GM12874 (cell line): ENCODE results near the gene REPS2.

Experiments
- CTCF ChIP-seq: IDR thresholded peaks from 2 replicates; pipeline ENCODE4 v1.5.1; 2011; ENCODE audit warnings: low read depth, mild to moderate bottlenecking, control low read depth, low read length, moderate library complexity; ENCODE audit not compliant: insufficient read depth

Gene REPS2

GRCh38 chrX:17021851-17022604 lies 75.6 kb downstream of the REPS2 start:
- no peak for TF ChIP-seq CTCF

DNA sequence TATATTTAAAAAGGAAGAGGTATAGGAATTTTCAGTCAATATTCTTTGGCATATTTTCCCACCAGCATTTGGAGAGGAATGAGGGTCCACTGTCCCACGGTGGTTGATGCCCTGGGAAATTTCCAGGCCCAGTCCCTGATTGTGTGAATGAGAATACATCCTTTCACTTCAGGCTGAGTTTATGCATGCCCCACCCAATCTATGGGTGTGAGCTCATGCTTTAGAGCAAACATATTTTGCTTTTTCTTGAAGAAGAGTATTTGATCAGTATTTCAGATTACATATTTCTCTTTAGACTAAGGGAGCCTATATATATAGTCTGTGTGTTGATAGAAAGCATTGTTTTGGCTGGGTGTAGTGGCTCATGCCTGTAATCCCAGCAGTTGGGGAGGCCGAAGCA lies 77.2 kb downstream of the REPS2 start:
- no peak for TF ChIP-seq CTCF

DNA sequence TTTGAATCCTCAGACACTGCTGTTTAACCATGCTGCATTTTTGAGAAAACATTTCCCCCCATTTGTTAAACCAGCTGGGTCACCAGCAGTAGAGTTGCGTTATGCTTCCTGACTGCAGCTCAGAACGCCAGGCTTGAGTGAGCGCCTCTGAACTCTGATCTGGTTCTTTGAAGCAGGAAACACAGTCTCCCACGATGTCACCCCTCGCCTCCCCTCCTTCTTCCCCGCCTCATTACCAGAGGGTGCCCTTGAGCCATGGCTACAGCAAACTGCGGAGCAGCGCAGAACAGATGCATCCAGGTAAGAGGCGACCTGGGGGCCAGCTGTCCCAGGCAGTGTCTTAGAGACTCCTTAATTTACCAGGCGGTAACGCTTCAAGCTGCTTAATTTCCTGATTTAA lies 78.4 kb downstream of the REPS2 start:
- no peak for TF ChIP-seq CTCF

GRCh38 chrX:17025621-17026302 lies 79.3 kb downstream of the REPS2 start:
- TF ChIP-seq CTCF = no peak

DNA sequence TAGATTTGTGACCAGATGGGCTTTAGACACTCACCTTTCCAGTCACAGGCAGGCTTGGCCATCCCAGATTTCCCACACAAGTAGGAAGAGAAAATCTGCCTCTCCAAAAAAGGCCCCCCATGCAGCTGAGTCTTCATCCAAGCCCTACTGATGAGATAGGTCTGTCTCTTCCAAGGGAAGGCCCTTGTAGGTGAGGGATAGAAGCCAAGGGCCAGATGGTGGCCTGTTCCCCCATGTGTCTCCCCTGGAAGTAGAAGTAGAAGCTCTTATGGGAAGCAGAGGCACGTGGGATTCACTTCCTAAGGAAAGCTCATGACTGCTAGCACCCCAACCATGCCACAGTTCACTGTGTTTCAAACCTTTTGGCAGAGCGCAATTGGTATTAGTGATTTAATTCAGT lies 81.5 kb downstream of the REPS2 start:
- TF ChIP-seq CTCF = no peak

- TF ChIP-seq CTCF = no peak
Observed at GRCh38 chrX:17028356-17028755, 81.9 kb downstream of the REPS2 start.

DNA sequence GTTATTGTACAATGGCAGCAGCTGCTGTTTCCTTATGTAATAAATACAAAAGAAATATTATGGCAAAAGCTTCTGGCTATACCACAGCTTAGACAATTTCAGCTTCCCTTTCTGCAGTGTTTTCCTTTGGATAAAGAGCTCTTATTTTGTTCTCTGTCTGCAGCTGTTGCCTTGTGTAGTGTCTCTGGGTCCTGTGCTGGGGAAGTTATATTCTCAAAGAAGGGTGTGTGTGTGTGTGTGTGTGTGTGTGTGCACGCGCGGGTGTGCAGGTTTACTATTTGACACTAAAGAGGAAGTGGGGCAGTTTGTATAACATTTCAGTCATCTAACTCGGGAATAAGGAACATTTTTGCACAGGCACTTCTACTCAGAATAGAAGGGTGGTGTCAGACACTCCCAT lies 83.6 kb downstream of the REPS2 start:
- TF ChIP-seq CTCF = no peak
